ENCODE results near the gene EOMES. TPM values are rescaled to one million over a fixed set of nuclear protein-coding genes. Genes with fewer than 3 reads are reported as not detected.

Gene EOMES
- total RNA-seq, 1 donor from 2014 or later, result not detected

DNA sequence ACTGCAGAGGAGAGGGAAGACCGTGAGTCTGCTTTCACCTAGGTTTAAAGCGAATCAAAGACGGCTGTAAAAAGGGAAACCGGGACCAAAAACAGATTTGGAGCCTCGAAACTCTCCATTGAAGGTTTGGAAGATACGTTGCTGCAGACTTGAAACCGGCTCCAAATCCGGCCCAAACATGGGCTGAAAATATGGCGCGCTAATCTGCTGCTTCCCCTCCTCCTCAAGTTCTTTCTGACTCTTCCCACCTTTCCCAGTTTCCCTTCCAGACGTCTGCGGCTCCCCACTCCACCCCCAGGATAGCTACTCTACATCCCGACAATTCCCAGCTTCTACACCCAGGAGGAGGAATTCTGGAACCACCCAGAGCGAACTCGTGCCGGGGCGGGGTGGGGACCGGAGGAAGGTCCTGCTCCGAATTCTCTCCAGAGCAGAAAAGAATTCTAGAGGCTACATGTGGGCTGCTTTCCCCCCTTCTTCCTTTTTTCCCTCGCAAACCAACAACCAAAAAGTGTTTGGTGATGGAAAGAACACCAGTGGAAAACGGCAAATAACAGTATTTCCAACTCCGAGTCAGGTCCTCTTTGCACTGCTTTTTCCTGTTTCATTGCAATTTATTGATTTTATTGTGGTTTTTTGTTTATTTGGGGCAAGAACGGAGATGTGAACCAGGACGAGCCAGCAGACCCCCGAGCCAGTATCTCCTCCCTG, 8.5 kb downstream of the EOMES start:
- Mint-ChIP-seq H3K27ac (no peak overlapping the region), H3K4me1 (peaks cover 33% of the 10 kb centered on the region), H3K27me3 (peaks cover 72% of the 10 kb centered on the region), H3K9me3 (no peaks in the 10 kb centered on the region), H3K4me3 (peak overlapping the region; percentile 93), H3K36me3 (ENCODE audit: low read depth) (peaks cover 5% of the 10 kb centered on the region)
- intact Hi-C loops (cut with micrococcal nuclease), result loop anchor here (2.0 to 10.0 kb wide), 4 partner anchors 15 to 579 kb away; partner anchors contain the start of gene CMC1
- CTCF ChIA-PET, result interaction anchor here (1.3 to 4.0 kb wide), 5 partner anchors 9 to 622 kb away, joined by 3 to 82 read pairs (median 21); partner anchors contain the start of gene EOMES
- DNase-seq (no peak), ATAC-seq (ENCODE audit: low read depth) (no peak)
- POLR2A ChIA-PET, result no interaction called here
- TF ChIP-seq, protein P1, sequence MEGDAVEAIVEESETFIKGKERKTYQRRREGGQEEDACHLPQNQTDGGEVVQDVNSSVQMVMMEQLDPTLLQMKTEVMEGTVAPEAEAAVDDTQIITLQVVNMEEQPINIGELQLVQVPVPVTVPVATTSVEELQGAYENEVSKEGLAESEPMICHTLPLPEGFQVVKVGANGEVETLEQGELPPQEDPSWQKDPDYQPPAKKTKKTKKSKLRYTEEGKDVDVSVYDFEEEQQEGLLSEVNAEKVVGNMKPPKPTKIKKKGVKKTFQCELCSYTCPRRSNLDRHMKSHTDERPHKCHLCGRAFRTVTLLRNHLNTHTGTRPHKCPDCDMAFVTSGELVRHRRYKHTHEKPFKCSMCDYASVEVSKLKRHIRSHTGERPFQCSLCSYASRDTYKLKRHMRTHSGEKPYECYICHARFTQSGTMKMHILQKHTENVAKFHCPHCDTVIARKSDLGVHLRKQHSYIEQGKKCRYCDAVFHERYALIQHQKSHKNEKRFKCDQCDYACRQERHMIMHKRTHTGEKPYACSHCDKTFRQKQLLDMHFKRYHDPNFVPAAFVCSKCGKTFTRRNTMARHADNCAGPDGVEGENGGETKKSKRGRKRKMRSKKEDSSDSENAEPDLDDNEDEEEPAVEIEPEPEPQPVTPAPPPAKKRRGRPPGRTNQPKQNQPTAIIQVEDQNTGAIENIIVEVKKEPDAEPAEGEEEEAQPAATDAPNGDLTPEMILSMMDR (IDR thresholded peaks at IDR 0.05), result no peak

DNA sequence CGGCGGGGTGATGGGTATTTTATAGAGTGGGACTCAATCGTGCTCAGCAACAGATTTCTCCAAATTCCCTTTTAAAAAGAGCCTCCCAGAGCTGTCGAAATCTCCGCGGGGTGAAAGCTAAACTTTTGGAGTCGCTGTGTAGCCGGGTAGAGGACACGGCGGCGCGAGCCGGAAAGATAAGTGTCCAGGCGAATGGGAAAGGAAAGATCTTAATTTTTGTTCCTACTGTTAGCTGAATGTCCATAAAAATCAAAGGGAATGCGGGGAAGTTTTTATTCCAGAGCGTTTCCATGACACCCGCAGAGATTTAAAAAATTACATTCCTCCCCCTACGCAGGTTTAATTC, 9.1 kb downstream of the EOMES start:
- peaks cover 33% of the 10 kb centered on the region for H3K4me1 Mint-ChIP-seq

DNA sequence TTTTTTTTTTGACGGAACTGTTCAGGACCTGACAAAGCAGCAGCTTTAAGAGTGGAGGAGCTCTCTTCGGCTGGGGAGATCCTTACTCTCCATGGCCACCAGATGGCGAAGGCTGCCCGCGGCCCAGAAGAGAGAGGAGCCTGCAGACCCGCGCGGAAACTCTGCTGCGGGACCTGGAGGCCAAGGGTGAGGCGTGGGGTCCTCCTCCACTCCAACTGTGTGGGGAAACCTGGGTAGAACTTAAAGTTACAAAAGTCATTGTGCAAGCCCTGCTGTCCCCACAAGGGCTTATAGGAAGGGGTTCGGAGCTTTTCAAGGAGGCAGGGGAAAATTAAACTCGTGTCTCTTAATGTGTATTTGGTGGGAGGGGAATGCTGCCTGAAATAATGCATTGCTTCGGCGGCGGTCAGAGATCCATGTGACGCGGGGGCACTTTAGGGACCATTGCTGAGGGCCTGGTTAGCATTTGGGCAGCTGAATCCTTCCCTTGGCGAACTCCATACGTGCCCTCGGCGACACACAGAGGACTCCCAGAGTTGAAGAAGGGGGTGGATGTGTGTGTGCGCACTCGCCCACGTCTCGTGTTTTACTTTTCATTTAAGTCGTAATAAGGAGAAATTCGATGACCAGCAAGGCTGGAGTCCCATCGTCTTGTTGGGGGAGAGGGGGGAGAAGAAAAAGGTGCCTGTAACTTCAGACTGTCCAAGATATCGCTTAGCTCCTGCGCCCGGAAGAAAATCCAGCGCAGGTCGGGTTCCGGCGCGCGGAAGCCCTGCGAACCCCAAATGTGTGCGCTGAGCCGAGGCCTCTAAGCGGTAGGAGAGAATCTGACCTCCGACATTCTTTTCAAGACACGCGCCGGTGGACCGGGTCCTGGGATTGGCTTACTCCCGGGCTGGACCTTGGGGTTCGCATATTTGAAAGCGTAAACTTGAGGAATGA, 9.7 kb downstream of the EOMES start:
- H3K27ac Mint-ChIP-seq, result peak overlapping the region; percentile 26
- H3K4me1 Mint-ChIP-seq, result peaks cover 33% of the 10 kb centered on the region
- no peaks in the 10 kb centered on the region for H3K9me3 Mint-ChIP-seq
- ChIA-PET CTCF (interaction anchor here (0.6 to 4.0 kb wide), 15 partner anchors 10 to 637 kb away, joined by 3 to 82 read pairs (median 5); partner anchors contain the start of gene EOMES), POLR2A (interaction anchor here (0.7 to 1.4 kb wide), 3 partner anchors 578 to 636 kb away, joined by 4 to 6 read pairs (median 5); partner anchors contain the start of genes AZI2 and ZCWPW2)
- peaks cover 5% of the 10 kb centered on the region for H3K36me3 Mint-ChIP-seq (ENCODE audit: low read depth)
- peak; percentile 97 for ATAC-seq (ENCODE audit: low read depth)
- peaks cover 68% of the 10 kb centered on the region for H3K27me3 Mint-ChIP-seq
- TF ChIP-seq, protein P1 (IDR thresholded peaks at IDR 0.05), result no peak
- peak; percentile 52 for DNase-seq
- peak overlapping the region; percentile 93 for H3K4me3 Mint-ChIP-seq
- intact Hi-C loops (cut with micrococcal nuclease), result loop anchor here (1.0 to 10.0 kb wide), 8 partner anchors 10 to 637 kb away; partner anchors contain the start of genes CMC1 and EOMES

More for the DNA sequence above, 9.1 kb downstream of the EOMES start:
- H3K9me3 Mint-ChIP-seq, result no peaks in the 10 kb centered on the region
- peaks cover 5% of the 10 kb centered on the region for H3K36me3 Mint-ChIP-seq (ENCODE audit: low read depth)
- H3K27ac Mint-ChIP-seq, result no peak overlapping the region
- TF ChIP-seq, protein P1 (IDR thresholded peaks at IDR 0.05), result no peak
- H3K4me3 Mint-ChIP-seq, result peak overlapping the region; percentile 93
- CTCF ChIA-PET, result interaction anchor here (1.3 to 4.0 kb wide), 6 partner anchors 10 to 623 kb away, joined by 3 to 82 read pairs (median 20); partner anchors contain the start of gene EOMES
- POLR2A ChIA-PET, result no interaction called here
- intact Hi-C loops (cut with micrococcal nuclease), result loop anchor here (2.0 to 10.0 kb wide), 4 partner anchors 16 to 578 kb away; partner anchors contain the start of gene CMC1
- H3K27me3 Mint-ChIP-seq, result peaks cover 70% of the 10 kb centered on the region
- DNase-seq, result no peak
- no peak for ATAC-seq (ENCODE audit: low read depth)

DNA sequence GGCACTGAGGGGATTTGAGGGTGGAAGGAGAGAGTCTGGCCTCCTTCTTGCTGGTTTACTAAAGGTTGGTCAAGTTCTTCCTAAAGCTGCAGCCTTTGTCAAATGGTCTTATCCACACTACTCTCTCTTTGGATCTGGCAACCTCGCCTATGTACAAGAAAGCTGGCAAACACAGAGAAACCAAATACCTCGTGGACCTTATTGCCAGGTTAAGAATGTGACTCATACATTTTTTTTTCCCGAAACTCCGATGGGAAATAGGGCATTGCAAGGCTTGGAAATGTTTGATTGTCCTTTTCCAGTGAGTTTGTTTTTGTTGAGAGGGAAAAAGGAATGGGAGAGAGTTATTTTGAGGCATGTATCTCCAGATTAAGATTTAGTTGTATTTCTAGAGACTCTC, 13.9 kb downstream of the EOMES start:
- peaks cover 5% of the 10 kb centered on the region for H3K36me3 Mint-ChIP-seq (ENCODE audit: low read depth)
- H3K9me3 Mint-ChIP-seq, result no peaks in the 10 kb centered on the region
- DNase-seq (no peak), ATAC-seq (ENCODE audit: low read depth) (no peak)
- intact Hi-C loops (cut with micrococcal nuclease), result no loop called here
- ChIA-PET CTCF (interaction anchor here (1.4 kb wide), 1 partner anchor 618 kb away, joined by 3 read pairs; no protein-coding TSS in a partner anchor), POLR2A (no interaction called here)
- H3K27me3 Mint-ChIP-seq, result peaks cover 46% of the 10 kb centered on the region
- no peak overlapping the region for H3K27ac Mint-ChIP-seq
- peaks cover 14% of the 10 kb centered on the region for H3K4me1 Mint-ChIP-seq
- H3K4me3 Mint-ChIP-seq, result no peak overlapping the region
- TF ChIP-seq, protein P1 (IDR thresholded peaks at IDR 0.05), result no peak
